ENCODE results near the gene CHMP4B.
A peak's percentile ranks its signal among the peaks of the same experiment; 100 is the strongest.
"Not testable (repeated sequence)": the region's sequence is repeated elsewhere in the genome, so short reads cannot be mapped to it uniquely, and the experiment has no call there.

CHMP4B gene

GRCh38 chr20:33791540-33791939 lies 19.6 kb upstream of the CHMP4B start:
- H2BK15ac ChIP-seq (ENCODE audit: low read length) = no peak overlapping the region
- DNase-seq (ENCODE audit: low spot score) = no peak
- no peaks in the 10 kb centered on the region for H3K36me3 ChIP-seq (replicated peaks in 1 of 2; ENCODE audit: control insufficient read depth in 2 of 2, insufficient read depth in 2 of 2, low read length in 2 of 2)
- no peak overlapping the region for H2BK120ac ChIP-seq (ENCODE audit: low read depth, low read length)
- H3K9me3 ChIP-seq (replicated peaks in 1 of 2; ENCODE audit: control insufficient read depth in 2 of 2, insufficient read depth in 1 of 2, low read depth in 1 of 2, low read length in 2 of 2) = no peaks in the 10 kb centered on the region
- no peak overlapping the region for H3K27ac ChIP-seq (replicated peaks; ENCODE audit: low read length)
- no peak overlapping the region for H3K18ac ChIP-seq (ENCODE audit: low read length)
- H3K23ac ChIP-seq (ENCODE audit: low read depth, low read length, poor library complexity) = no peak overlapping the region
- no peaks in the 10 kb centered on the region for H3K79me1 ChIP-seq (ENCODE audit: low read depth, low read length)
- H2BK5ac ChIP-seq (ENCODE audit: low read length) = no peak overlapping the region
- H3K27me3 ChIP-seq (ENCODE audit: control insufficient read depth in 3 of 3, insufficient read depth in 3 of 3, low read depth in 1 of 3, low read length in 3 of 3) = no peaks in the 10 kb centered on the region
- H2BK12ac ChIP-seq (ENCODE audit: low read length) = no peak overlapping the region
- H3K4me3 ChIP-seq (ENCODE audit: low read length in 2 of 2) = no peak overlapping the region
- H3K9ac ChIP-seq (ENCODE audit: low read depth, low read length, poor library complexity) = no peak overlapping the region
- peaks cover 0 to 3% of the 10 kb centered on the region in 2 donors for H3K4me1 ChIP-seq (ENCODE audit: control insufficient read depth in 2 of 2, insufficient read depth in 1 of 2, low read depth in 1 of 2, low read length in 2 of 2)
- H3K14ac ChIP-seq (ENCODE audit: low read length) = no peak overlapping the region
- no peak overlapping the region for H3K4me2 ChIP-seq (ENCODE audit: insufficient read depth, low read length, poor library complexity, severe bottlenecking)
- no peak overlapping the region for H3K4ac ChIP-seq (ENCODE audit: low read length)
- H2AFZ ChIP-seq (ENCODE audit: low read length) = no peak overlapping the region
- WGBS, 2 donors (ENCODE audit: extremely low coverage in 2 of 2, insufficient read length in 2 of 2, insufficient replicate concordance in 1 of 2) = no CpG with 5 or more reads among the region's 9 CpGs
- H4K91ac ChIP-seq (ENCODE audit: low read depth, low read length, poor library complexity) = no peak overlapping the region
- no peak overlapping the region for H2AK5ac ChIP-seq (ENCODE audit: low read depth, low read length)
- no peak overlapping the region for H4K8ac ChIP-seq (ENCODE audit: low read depth, low read length)

DNA sequence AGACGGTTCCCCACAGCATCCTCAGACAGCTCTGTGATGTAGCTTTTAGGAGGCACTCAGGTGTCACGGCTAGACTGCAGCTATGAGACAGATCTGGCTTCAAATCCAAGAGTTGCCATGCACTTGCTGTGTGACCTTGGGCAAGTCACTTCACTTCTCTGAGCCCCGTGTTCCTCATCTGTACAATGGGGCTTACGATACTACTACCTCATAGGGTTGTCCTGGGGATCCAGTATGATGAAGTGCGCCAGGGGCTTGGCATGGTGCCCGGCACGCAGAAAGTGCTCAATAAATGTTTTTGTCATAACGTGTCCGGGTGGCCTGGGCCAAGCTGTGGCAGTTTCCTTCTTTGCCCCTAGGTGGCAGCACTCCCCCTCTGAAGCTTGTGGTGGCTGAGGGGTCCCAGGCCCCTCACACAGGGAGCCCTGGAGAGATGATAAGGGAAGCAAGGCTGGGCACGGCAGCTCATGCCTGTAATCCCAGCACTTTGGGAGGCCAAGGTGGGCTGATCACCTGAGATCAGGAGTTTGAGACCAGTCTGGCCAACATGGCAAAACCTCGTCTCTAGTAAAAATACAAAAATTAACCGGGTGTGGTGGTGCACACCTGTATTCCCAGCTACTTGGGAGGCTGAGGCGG lies 19.1 kb upstream of the CHMP4B start:
- H3K4me1 ChIP-seq (ENCODE audit: control insufficient read depth in 2 of 2, insufficient read depth in 1 of 2, low read depth in 1 of 2, low read length in 2 of 2) = peaks cover 0 to 1% of the 10 kb centered on the region in 2 donors
- WGBS, 2 donors (ENCODE audit: extremely low coverage in 2 of 2, insufficient read length in 2 of 2, insufficient replicate concordance in 1 of 2) = no CpG with 5 or more reads among the region's 13 CpGs
- H3K4me2 ChIP-seq (ENCODE audit: insufficient read depth, low read length, poor library complexity, severe bottlenecking) = no peak overlapping the region
- no peaks in the 10 kb centered on the region for H3K79me1 ChIP-seq (ENCODE audit: low read depth, low read length)
- H3K4ac ChIP-seq (ENCODE audit: low read length) = no peak overlapping the region
- H2AFZ ChIP-seq (ENCODE audit: low read length) = no peak overlapping the region
- H3K14ac ChIP-seq (ENCODE audit: low read length) = no peak overlapping the region
- no peak overlapping the region for H2BK5ac ChIP-seq (ENCODE audit: low read length)
- no peak overlapping the region for H3K23ac ChIP-seq (ENCODE audit: low read depth, low read length, poor library complexity)
- H2BK12ac ChIP-seq (ENCODE audit: low read length) = no peak overlapping the region
- H4K8ac ChIP-seq (ENCODE audit: low read depth, low read length) = no peak overlapping the region
- no peaks in the 10 kb centered on the region for H3K9me3 ChIP-seq (replicated peaks in 1 of 2; ENCODE audit: control insufficient read depth in 2 of 2, insufficient read depth in 1 of 2, low read depth in 1 of 2, low read length in 2 of 2)
- H2AK5ac ChIP-seq (ENCODE audit: low read depth, low read length) = no peak overlapping the region
- no peak overlapping the region for H4K91ac ChIP-seq (ENCODE audit: low read depth, low read length, poor library complexity)
- no peak overlapping the region for H3K27ac ChIP-seq (replicated peaks; ENCODE audit: low read length)
- no peaks in the 10 kb centered on the region for H3K27me3 ChIP-seq (ENCODE audit: control insufficient read depth in 3 of 3, insufficient read depth in 3 of 3, low read depth in 1 of 3, low read length in 3 of 3)
- H3K36me3 ChIP-seq (replicated peaks in 1 of 2; ENCODE audit: control insufficient read depth in 2 of 2, insufficient read depth in 2 of 2, low read length in 2 of 2) = no peaks in the 10 kb centered on the region
- no peak for DNase-seq (ENCODE audit: low spot score)
- no peak overlapping the region for H2BK120ac ChIP-seq (ENCODE audit: low read depth, low read length)
- no peak overlapping the region for H3K4me3 ChIP-seq (ENCODE audit: low read length in 2 of 2)
- H2BK15ac ChIP-seq (ENCODE audit: low read length) = no peak overlapping the region
- H3K9ac ChIP-seq (ENCODE audit: low read depth, low read length, poor library complexity) = no peak overlapping the region
- H3K18ac ChIP-seq (ENCODE audit: low read length) = no peak overlapping the region

- H3K79me1 ChIP-seq (ENCODE audit: low read depth, low read length); H3K4ac ChIP-seq (ENCODE audit: low read length); H2BK5ac ChIP-seq (ENCODE audit: low read length); H3K27ac ChIP-seq (replicated peaks; ENCODE audit: low read length); H2BK12ac ChIP-seq (ENCODE audit: low read length); DNase-seq (ENCODE audit: low spot score); H3K14ac ChIP-seq (ENCODE audit: low read length); H2BK15ac ChIP-seq (ENCODE audit: low read length); H3K36me3 ChIP-seq (replicated peaks in 1 of 2; ENCODE audit: control insufficient read depth in 2 of 2, insufficient read depth in 2 of 2, low read length in 2 of 2); H3K4me1 ChIP-seq (ENCODE audit: control insufficient read depth in 2 of 2, insufficient read depth in 1 of 2, low read depth in 1 of 2, low read length in 2 of 2); H3K9ac ChIP-seq (ENCODE audit: low read depth, low read length, poor library complexity); H3K27me3 ChIP-seq (ENCODE audit: control insufficient read depth in 3 of 3, insufficient read depth in 3 of 3, low read depth in 1 of 3, low read length in 3 of 3); H2BK120ac ChIP-seq (ENCODE audit: low read depth, low read length); H3K9me3 ChIP-seq (replicated peaks in 1 of 2; ENCODE audit: control insufficient read depth in 2 of 2, insufficient read depth in 1 of 2, low read depth in 1 of 2, low read length in 2 of 2); H3K18ac ChIP-seq (ENCODE audit: low read length); H2AK5ac ChIP-seq (ENCODE audit: low read depth, low read length); H2AFZ ChIP-seq (ENCODE audit: low read length); H4K8ac ChIP-seq (ENCODE audit: low read depth, low read length); H4K91ac ChIP-seq (ENCODE audit: low read depth, low read length, poor library complexity); H3K4me3 ChIP-seq (ENCODE audit: low read length in 2 of 2); H3K23ac ChIP-seq (ENCODE audit: low read depth, low read length, poor library complexity); H3K4me2 ChIP-seq (ENCODE audit: insufficient read depth, low read length, poor library complexity, severe bottlenecking): not testable (repeated sequence)
- no CpG with 5 or more reads among the region's 3 CpGs for WGBS, 2 donors (ENCODE audit: extremely low coverage in 2 of 2, insufficient read length in 2 of 2, insufficient replicate concordance in 1 of 2)
Measured at GRCh38 chr20:33792598-33792989, 18.6 kb upstream of the CHMP4B start.

- no peak overlapping the region for H3K9ac ChIP-seq (ENCODE audit: low read depth, low read length, poor library complexity)
- H3K27ac ChIP-seq (replicated peaks; ENCODE audit: low read length) = no peak overlapping the region
- WGBS, 2 donors (ENCODE audit: extremely low coverage in 2 of 2, insufficient read length in 2 of 2, insufficient replicate concordance in 1 of 2) = no CpG with 5 or more reads among the region's 21 CpGs
Measured at GRCh38 chr20:33793011-33793931, 17.9 kb upstream of the CHMP4B start.

More at GRCh38 chr20:33793011-33793931, 17.9 kb upstream of the CHMP4B start:
- Histone ChIP-seq H4K8ac (ENCODE audit: low read depth, low read length) (no peak overlapping the region), H3K4me3 (ENCODE audit: low read length in 2 of 2) (no peak overlapping the region), H3K36me3 (replicated peaks in 1 of 2; ENCODE audit: control insufficient read depth in 2 of 2, insufficient read depth in 2 of 2, low read length in 2 of 2) (no peaks in the 10 kb centered on the region), H2AFZ (ENCODE audit: low read length) (peak overlapping the region; percentile 61), H2BK12ac (ENCODE audit: low read length) (no peak overlapping the region), H3K27me3 (ENCODE audit: control insufficient read depth in 3 of 3, insufficient read depth in 3 of 3, low read depth in 1 of 3, low read length in 3 of 3) (no peaks in the 10 kb centered on the region), H3K9me3 (replicated peaks in 1 of 2; ENCODE audit: control insufficient read depth in 2 of 2, insufficient read depth in 1 of 2, low read depth in 1 of 2, low read length in 2 of 2) (no peaks in the 10 kb centered on the region), H3K18ac (ENCODE audit: low read length) (peak overlapping the region; percentile 1), H3K79me1 (ENCODE audit: low read depth, low read length) (no peaks in the 10 kb centered on the region), H3K23ac (ENCODE audit: low read depth, low read length, poor library complexity) (no peak overlapping the region), H2BK15ac (ENCODE audit: low read length) (no peak overlapping the region), H3K4ac (ENCODE audit: low read length) (no peak overlapping the region), H4K91ac (ENCODE audit: low read depth, low read length, poor library complexity) (no peak overlapping the region), H3K4me2 (ENCODE audit: insufficient read depth, low read length, poor library complexity, severe bottlenecking) (no peak overlapping the region), H3K4me1 (ENCODE audit: control insufficient read depth in 2 of 2, insufficient read depth in 1 of 2, low read depth in 1 of 2, low read length in 2 of 2) (no peaks in the 10 kb centered on the region), H2BK5ac (ENCODE audit: low read length) (no peak overlapping the region), H2AK5ac (ENCODE audit: low read depth, low read length) (peak overlapping the region; percentile 59), H2BK120ac (ENCODE audit: low read depth, low read length) (no peak overlapping the region), H3K14ac (ENCODE audit: low read length) (no peak overlapping the region)
- no peak for DNase-seq (ENCODE audit: low spot score)
